ENCODE measurements around the gene DLG5. TPM values are rescaled to one million over a fixed set of nuclear protein-coding genes. Genes with fewer than 3 reads are reported as not detected.

Gene DLG5
- polyA plus RNA-seq, 2 of the 4 experiments (the other 2 are of a cell fraction): 17.0 to 30.9 TPM

DNA sequence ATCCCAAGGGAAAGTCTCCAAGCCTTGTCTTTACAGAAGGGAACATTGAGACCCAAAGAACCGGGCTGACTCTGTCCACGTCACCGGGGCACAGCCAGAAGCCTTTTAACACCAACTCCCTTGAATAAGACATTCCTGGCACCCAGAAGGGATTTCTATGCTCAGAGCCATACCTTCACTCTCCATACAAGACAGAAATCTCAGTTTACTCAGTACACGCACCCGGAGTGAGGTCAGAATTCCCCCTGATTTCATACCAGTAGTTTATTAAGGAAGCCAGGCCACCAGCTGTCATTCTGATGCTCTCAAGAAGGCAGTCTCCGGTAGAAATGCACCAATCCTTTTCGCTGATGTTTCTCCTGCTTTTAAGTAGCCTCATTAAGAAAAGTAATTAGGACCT is 154.7 kb downstream of the DLG5 start:
- POLR2A ChIA-PET: no interaction called here
- no peak for FAIRE-seq
- CTCF ChIA-PET: interaction anchor here (1.6 to 3.0 kb wide), 2 partner anchors 11 to 60 kb away, joined by 5 to 11 read pairs; no protein-coding TSS in a partner anchor
- no peak for DNase-seq (ENCODE audit: low read depth in 1 of 2, low spot score in 1 of 2)
- H3K9me3 ChIP-seq: peaks cover 4% of the 10 kb centered on the region; the same call in 1 of the 3 replicates
- no peak overlapping the region for H3K4me2 ChIP-seq
- no peak overlapping the region for H3K4me3 ChIP-seq
- 77% methylated on average over 7 of the region's 7 CpGs for WGBS (ENCODE audit: missing lambda C conversion rate)
- ATAC-seq: no peak
- H3K27ac ChIP-seq: no peak overlapping the region
- TF ChIP-seq RAD21 (conservative IDR thresholded peaks at IDR 0.05 in 1 of 2, IDR thresholded peaks at IDR 0.05 in 1 of 2): no peak
- TF ChIP-seq CHD2 (IDR thresholded peaks at IDR 0.05; ENCODE audit: low read length, partially characterized antibody): no peak
- TF ChIP-seq, protein P1, sequence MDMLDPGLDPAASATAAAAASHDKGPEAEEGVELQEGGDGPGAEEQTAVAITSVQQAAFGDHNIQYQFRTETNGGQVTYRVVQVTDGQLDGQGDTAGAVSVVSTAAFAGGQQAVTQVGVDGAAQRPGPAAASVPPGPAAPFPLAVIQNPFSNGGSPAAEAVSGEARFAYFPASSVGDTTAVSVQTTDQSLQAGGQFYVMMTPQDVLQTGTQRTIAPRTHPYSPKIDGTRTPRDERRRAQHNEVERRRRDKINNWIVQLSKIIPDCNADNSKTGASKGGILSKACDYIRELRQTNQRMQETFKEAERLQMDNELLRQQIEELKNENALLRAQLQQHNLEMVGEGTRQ (IDR thresholded peaks at IDR 0.05): no peak
- no peak for TF ChIP-seq JUN (IDR thresholded peaks at IDR 0.05)
- TF ChIP-seq FOXS1 (CRISPR knock-in tag; IDR thresholded peaks at IDR 0.05): no peak
- TF ChIP-seq ZFP36 (IDR thresholded peaks at IDR 0.05; ENCODE audit: borderline replicate concordance, partially characterized antibody): no peak
- TF ChIP-seq HDAC2 (IDR thresholded peaks at IDR 0.05): no peak
- H3K4me1 ChIP-seq: no peaks in the 10 kb centered on the region

GRCh38 chr10:77771450-77771849 is 155.1 kb downstream of the DLG5 start:
- FAIRE-seq: no peak
- no peak for ATAC-seq
- TF ChIP-seq HEYL (CRISPR knock-in tag; IDR thresholded peaks at IDR 0.05) (no peak), NFE2L2 (conservative IDR thresholded peaks at IDR 0.05; ENCODE audit: low read length) (no peak), TP53 (CRISPR knock-in tag; IDR thresholded peaks at IDR 0.05) (no peak), ZC3H11A (IDR thresholded peaks at IDR 0.05) (no peak)
- ChIA-PET CTCF (interaction anchor here (1.6 to 3.0 kb wide), 2 partner anchors 11 to 60 kb away, joined by 5 to 11 read pairs; no protein-coding TSS in a partner anchor), POLR2A (no interaction called here)
- H3K4me1 ChIP-seq: no peaks in the 10 kb centered on the region
- WGBS (ENCODE audit: missing lambda C conversion rate): 66% methylated on average over 4 of the region's 4 CpGs
- H3K4me3 ChIP-seq: no peak overlapping the region
- no peak overlapping the region for H3K27ac ChIP-seq
- no peak for DNase-seq (ENCODE audit: low read depth in 1 of 2, low spot score in 1 of 2)
- H3K9me3 ChIP-seq: 0 out of 3 replicates have a peak, but pooled peaks cover under 1% of the 10 kb centered on the region
- no peak overlapping the region for H3K4me2 ChIP-seq

GRCh38 chr10:77770868-77771175 is 155.7 kb downstream of the DLG5 start:
- Histone ChIP-seq H3K27ac (no peak overlapping the region), H3K4me3 (no peak overlapping the region), H3K4me1 (no peaks in the 10 kb centered on the region), H3K4me2 (no peak overlapping the region), H3K9me3 (no peaks in the 10 kb centered on the region)
- no peak for FAIRE-seq
- ChIA-PET CTCF (interaction anchor here (1.6 to 3.0 kb wide), 2 partner anchors 10 to 59 kb away, joined by 5 to 11 read pairs; no protein-coding TSS in a partner anchor), POLR2A (no interaction called here)
- 80% methylated on average over 7 of the region's 7 CpGs for WGBS (ENCODE audit: missing lambda C conversion rate)
- peak in 1 of 2 experiments; percentile 16; a peak in 2 of 6 replicates for ATAC-seq
- DNase-seq (ENCODE audit: low read depth in 1 of 2, low spot score in 1 of 2): no peak
- no peak for TF ChIP-seq CTCF (IDR thresholded peaks at IDR 0.05)
- no peak for TF ChIP-seq ZNF302 (CRISPR knock-in tag; IDR thresholded peaks at IDR 0.05)
- TF ChIP-seq, protein P2, sequence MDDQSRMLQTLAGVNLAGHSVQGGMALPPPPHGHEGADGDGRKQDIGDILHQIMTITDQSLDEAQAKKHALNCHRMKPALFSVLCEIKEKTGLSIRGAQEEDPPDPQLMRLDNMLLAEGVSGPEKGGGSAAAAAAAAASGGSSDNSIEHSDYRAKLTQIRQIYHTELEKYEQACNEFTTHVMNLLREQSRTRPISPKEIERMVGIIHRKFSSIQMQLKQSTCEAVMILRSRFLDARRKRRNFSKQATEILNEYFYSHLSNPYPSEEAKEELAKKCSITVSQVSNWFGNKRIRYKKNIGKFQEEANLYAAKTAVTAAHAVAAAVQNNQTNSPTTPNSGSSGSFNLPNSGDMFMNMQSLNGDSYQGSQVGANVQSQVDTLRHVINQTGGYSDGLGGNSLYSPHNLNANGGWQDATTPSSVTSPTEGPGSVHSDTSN (IDR thresholded peaks at IDR 0.05): no peak
- TF ChIP-seq ESRRA (IDR thresholded peaks at IDR 0.05; ENCODE audit: borderline replicate concordance, low read length): no peak
- no peak for TF ChIP-seq FOSL2 (IDR thresholded peaks at IDR 0.05)
- TF ChIP-seq FOSL2 (CRISPR knock-in tag; IDR thresholded peaks at IDR 0.05): no peak
- TF ChIP-seq CHD4 (IDR thresholded peaks at IDR 0.05; ENCODE audit: borderline replicate concordance): no peak
- TF ChIP-seq CBX2 (IDR thresholded peaks at IDR 0.05; ENCODE audit: borderline replicate concordance, low read depth): no peak
- TF ChIP-seq NR3C1 (IDR thresholded peaks at IDR 0.05): no peak
- TF ChIP-seq RNF2 (IDR thresholded peaks at IDR 0.05; ENCODE audit: borderline replicate concordance, low read depth): no peak
- TF ChIP-seq MAX (IDR thresholded peaks at IDR 0.05): no peak
- TF ChIP-seq E2F6 (IDR thresholded peaks at IDR 0.05; ENCODE audit: borderline replicate concordance, low read depth): no peak
- TF ChIP-seq RCOR1 (IDR thresholded peaks at IDR 0.05; ENCODE audit: low read depth, low read length): no peak
- TF ChIP-seq, protein P3, sequence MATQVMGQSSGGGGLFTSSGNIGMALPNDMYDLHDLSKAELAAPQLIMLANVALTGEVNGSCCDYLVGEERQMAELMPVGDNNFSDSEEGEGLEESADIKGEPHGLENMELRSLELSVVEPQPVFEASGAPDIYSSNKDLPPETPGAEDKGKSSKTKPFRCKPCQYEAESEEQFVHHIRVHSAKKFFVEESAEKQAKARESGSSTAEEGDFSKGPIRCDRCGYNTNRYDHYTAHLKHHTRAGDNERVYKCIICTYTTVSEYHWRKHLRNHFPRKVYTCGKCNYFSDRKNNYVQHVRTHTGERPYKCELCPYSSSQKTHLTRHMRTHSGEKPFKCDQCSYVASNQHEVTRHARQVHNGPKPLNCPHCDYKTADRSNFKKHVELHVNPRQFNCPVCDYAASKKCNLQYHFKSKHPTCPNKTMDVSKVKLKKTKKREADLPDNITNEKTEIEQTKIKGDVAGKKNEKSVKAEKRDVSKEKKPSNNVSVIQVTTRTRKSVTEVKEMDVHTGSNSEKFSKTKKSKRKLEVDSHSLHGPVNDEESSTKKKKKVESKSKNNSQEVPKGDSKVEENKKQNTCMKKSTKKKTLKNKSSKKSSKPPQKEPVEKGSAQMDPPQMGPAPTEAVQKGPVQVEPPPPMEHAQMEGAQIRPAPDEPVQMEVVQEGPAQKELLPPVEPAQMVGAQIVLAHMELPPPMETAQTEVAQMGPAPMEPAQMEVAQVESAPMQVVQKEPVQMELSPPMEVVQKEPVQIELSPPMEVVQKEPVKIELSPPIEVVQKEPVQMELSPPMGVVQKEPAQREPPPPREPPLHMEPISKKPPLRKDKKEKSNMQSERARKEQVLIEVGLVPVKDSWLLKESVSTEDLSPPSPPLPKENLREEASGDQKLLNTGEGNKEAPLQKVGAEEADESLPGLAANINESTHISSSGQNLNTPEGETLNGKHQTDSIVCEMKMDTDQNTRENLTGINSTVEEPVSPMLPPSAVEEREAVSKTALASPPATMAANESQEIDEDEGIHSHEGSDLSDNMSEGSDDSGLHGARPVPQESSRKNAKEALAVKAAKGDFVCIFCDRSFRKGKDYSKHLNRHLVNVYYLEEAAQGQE (IDR thresholded peaks at IDR 0.05): no peak
- no peak for TF ChIP-seq EHMT2 (IDR thresholded peaks at IDR 0.05; ENCODE audit: low read depth)
- TF ChIP-seq HOXA7 (CRISPR knock-in tag; IDR thresholded peaks at IDR 0.05): no peak
- no peak for TF ChIP-seq HOXB5 (CRISPR knock-in tag; IDR thresholded peaks at IDR 0.05)
- no peak for TF ChIP-seq CHD2 (IDR thresholded peaks at IDR 0.05; ENCODE audit: low read length, partially characterized antibody)

Measured in A549 (cell line).